ENCODE data around the gene SLC25A53.
"Not testable (repeated sequence)": the region's sequence is repeated elsewhere in the genome, so short reads cannot be mapped to it uniquely, and the experiment has no call there.

The SLC25A53 gene

DNA sequence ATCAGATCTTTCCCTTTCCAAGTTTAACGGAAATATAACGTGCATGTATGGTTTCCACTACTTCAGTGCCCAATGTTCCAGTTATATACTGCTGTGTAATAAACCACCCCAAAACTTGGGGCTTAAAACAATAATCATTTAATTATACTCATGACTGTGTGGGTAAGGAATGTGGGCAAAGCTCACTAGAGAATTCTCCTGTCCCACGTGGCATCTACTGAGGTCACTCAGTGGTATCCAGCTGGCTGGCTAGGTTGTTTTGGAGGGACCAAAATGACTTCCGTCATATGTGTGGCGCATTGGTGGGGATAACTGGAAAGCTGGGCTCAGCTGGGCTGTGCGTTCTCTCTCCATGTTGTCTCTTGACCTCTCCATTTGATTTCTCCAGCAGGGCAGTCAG lies 26.0 kb downstream of the SLC25A53 start:
- DNase-seq (ENCODE audit: low spot score), result no peak

- no peak for DNase-seq (ENCODE audit: low spot score)
These were observed 30.0 kb downstream of the SLC25A53 start for GRCh38 chrX:104126856-104127255.

DNA sequence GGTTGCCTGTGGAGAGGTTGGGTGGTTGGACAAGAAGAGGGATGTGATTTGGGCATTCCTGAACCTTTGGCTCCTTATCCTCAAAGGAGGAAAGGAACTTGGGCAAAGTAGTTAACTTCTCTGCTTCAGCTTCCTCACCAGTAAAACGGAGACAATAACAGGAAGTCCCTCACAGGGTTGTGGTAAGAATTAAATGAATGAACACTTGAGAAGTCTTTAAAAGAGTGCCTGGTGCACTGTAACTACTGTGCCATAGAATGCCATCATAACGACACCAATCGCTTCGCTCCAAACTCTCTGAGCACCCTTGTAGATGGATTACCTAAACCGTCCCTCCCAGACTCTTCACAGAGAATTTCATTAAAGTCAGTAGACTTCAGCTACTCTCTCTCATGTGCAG lies 34.0 kb downstream of the SLC25A53 start:
- DNase-seq (ENCODE audit: low spot score), result no peak

DNA sequence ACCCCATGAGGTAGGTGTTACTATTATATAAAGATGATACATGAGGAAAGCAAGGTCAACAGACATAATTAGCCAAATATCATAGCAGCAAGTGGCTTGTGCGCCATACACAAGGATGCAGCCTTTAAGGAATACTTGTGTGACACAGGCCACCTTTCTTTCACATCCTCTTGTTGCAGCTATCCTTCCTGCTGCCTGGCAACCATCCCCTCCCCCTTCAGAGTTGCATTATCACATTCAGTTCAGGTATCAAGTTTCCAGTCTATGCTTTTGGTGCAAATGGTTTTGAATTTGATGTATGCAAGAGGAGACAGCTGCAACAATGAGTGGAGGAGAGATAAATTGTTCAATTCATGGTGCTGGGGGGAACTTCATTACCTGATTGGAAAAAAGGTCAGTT lies 38.0 kb downstream of the SLC25A53 start:
- no peak for DNase-seq (ENCODE audit: low spot score)

GRCh38 chrX:104117759-104118158 lies 39.0 kb downstream of the SLC25A53 start:
- no peak for DNase-seq (ENCODE audit: low spot score)

DNA sequence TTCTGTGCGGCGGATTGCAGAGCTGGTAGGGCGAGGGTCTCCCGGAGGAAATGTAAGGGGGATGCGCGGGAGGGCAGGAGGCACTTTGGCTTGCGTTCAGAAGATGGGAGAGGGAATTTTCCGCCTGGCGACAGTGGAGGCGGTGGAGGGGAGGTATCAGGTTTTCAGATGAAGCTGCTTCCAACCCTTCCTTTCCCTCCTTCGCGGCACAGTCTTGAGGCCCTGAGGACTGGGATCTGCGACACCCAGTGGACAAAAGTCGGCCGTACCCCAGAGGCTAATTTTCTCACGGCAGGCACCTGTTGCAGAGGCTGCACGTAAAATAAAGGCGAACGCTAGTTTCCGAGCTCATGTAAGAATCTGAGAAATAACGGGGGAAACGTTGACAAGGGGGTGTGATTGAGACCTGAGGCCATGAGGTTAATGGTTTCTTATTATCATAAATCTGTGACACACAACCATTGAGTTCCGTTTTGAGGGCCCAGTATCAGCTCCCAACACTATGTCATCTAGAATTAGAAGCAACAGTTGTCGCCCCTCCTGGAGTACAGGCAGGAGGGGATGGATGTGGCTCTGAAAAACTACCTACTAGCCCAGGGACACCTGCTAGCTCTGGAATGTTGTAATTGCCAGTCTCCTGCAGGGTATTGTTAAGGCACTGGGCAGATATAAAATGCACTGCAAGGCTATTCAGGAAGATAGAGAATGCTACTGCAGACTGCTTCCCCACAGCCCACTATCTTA lies 43.4 kb downstream of the SLC25A53 start:
- peak; percentile 58 for DNase-seq (ENCODE audit: low spot score)

DNA sequence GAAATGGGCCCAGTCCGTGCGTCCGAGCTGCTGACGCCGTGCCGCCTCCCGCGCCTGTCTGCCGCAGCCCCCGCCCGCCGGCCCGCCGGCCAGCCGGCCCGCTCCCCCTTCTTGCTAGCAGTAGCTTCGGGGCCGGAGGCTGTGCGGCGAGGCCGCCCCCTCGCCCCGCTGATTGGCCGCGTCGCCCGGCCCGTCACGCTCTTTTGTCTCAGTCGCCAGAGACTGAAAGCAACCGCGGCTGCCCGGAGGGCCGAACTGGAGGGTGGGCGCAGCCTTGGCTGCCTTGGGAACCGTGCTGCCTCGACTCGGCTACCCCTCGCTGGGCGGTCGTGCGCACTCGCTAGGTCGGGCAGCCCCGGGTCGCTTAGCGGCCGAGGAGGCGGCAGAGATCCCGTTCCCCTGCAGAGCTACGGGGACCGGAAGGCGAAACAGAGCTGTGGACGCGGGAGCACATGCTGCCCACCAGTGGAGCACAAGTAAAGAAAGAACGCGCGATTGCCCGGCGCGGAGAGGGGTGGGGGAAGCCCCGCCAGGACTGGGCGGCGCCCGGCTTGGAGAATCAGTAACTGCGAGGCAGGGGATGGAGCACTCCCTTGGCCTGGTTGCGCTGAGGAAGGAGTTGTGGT lies 44.4 kb downstream of the SLC25A53 start, which contains the start of gene ZCCHC18:
Gene ZCCHC18, plus strand, starts transcription at position 198 of the 626 bp plus-strand sequence. CDS start 1,589 bp downstream, outside the sequence.
- DNase-seq (ENCODE audit: low spot score), result no peak

DNA sequence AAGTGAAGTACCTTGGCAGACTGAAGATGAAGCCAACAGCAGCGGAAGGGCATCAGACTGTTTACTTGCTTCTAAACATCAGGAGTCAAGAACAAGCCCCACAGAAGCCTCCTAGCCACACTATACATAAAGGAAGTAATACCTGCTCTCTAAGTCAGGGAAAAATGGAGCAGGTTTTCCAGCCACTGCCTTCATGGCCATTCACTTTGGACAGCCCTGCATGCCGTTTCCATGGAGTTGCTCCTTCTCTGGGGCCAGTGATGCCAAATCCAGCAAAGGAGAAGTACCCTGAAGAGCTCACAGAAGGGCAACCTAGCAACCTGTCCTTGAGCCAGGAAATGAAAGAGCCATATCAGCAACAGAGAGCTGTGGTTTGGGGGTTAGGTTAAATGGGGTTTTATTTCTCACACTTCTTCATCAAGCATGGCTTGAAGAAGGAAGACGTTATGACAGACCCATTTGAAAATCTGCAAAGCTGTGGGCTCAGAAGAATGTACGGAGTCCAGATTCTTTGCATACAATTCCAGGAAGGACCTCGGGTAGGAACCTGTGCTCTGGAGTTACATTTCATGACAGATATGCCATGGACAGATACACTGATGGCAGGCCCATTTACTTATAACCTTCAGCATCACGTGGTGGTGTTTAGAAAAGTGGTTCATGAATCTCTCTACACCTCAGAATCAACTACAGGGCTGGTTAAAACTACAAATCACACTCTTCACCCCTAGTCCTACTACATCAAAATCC lies 46.1 kb downstream of the SLC25A53 start:
- peak; percentile 4 for DNase-seq (ENCODE audit: low spot score)

DNA sequence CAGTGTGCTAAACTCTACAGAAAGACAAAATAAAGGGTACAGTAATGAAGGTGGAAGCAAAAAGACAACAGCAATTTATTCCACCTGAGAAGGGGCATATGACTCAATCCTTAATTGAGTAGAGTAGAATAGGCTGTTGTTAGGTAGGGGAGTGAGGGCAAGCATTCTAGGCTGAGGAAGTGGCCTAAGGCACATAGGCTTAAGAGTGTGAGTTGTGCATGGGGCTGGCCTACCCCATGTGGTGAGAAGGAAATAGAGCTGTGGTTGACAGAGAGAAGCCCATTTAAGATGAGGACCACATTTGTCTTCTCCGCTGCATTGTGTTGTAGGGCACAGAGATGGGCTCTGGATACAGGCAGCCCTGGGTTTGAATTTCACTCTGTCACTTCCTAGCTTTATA lies 47.9 kb downstream of the SLC25A53 start:
- peak; percentile 0 for DNase-seq (ENCODE audit: low spot score)

GRCh38 chrX:104105330-104106262 lies 51.2 kb downstream of the SLC25A53 start:
- DNase-seq (ENCODE audit: low spot score), result no peak

DNA sequence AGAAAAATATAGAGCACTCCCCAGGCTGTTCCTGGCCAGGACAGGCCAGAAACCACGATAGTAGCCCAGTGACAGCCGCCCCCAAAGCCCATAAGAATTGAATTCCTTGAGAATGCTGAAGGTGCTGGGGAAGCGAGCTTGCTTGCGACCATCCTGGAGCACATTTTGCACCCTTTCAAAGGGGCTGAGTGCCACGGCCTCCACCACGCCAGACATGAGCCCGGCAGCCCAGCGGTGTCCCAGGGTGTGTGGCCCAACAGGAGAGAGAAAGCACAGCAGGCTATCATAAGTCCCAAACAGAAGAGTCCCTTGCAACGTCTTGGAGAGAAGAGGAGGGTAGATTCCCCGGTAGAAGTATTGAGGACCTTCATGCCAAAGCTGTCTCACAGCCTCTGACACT lies 52.1 kb downstream of the SLC25A53 start:
- DNase-seq (ENCODE audit: low spot score), result no peak

DNA sequence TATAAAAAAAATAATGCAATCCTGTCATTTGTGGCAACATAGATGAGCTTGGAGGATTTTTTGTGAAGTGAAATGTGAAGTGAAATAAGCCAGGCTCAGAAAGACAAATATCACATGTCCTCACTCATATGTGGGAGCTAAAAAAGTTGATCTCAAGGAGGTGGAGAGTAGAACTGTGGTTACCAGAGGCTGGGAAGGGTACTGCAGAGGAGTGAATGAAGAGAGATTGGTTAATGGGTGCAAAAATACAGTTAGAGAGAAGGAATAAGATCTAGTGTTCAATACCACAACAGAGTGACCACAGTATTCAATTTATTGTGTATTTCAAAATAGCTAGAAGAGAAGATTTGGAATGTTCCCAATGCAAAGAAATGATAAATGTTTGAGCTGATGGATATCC lies 57.9 kb downstream of the SLC25A53 start:
- no peak for DNase-seq (ENCODE audit: low spot score)

GRCh38 chrX:104098151-104098808 lies 58.5 kb downstream of the SLC25A53 start:
- peak; percentile 64 for DNase-seq (ENCODE audit: low spot score)

- DNase-seq (ENCODE audit: low spot score), result no peak
These were observed 70.9 kb downstream of the SLC25A53 start for GRCh38 chrX:104085919-104086318.

GRCh38 chrX:104085477-104085876 lies 71.3 kb downstream of the SLC25A53 start:
- DNase-seq (ENCODE audit: low spot score), result no peak

DNA sequence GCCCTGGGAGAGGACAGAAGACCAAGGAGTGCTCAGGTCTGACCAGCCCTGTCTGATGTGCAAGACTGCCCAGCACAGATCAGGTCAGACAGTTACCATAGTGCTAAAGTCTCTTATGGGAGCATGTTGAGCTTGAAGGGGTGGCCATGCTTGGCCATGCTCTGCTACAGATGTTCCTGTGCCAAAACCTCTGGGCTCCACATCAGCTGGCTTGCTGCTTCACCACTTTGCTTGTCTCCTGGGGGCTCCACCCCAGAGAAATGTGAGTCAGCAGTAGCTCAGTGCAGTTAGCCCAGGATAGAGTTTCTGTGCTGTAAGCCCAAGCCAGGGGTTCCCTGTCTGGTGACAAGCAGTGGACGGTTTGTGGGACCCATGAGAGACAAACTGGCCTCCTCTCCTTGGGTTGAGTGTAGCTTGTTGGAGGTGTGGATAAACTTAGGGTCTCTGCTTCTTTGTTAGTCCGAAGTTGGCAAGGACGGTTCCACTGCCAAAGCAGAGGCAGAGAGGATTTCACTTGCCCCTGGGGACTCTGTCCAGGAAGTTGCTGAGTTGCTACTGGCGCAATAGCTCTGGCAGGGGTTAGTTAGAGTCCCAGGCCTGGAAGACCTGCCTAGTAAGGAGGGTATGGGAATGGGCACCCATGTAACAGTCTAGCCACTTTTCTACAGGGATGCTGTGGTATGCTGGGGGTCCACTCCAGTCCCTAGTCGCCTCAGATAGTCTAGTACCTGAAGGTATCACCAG lies 72.1 kb downstream of the SLC25A53 start:
- DNase-seq (ENCODE audit: low spot score), result no peak

- DNase-seq (ENCODE audit: low spot score), result no peak
These were observed 72.7 kb downstream of the SLC25A53 start for GRCh38 chrX:104084063-104084462.

GRCh38 chrX:104077854-104078253 lies 79.0 kb downstream of the SLC25A53 start:
- not testable (repeated sequence) for DNase-seq (ENCODE audit: low spot score)

- not testable (repeated sequence) for DNase-seq (ENCODE audit: low spot score)
These were observed 80.9 kb downstream of the SLC25A53 start, which contains the start of gene TMSB15C for GRCh38 chrX:104075778-104076445. TMSB15C (minus strand) TSS chrX:104076236.

GRCh38 chrX:104062636-104063035 lies 94.2 kb downstream of the SLC25A53 start:
- not testable (repeated sequence) for DNase-seq (ENCODE audit: low spot score)

Data from CD4-positive, alpha-beta T cell treated with Interleukin-15 for 4 hours (primary cell).